Neuron (in vitro differentiated cells): ENCODE results near the gene NOXO1.

Experiments
- H2AFZ ChIP-seq: one replicate; pipeline ENCODE4 v1.6.1; 2013; ENCODE audit warnings: low read depth, mild to moderate bottlenecking, inconsistent platforms, low read length, moderate library complexity
- H3K27me3 ChIP-seq: one replicate; pipeline ENCODE4 v1.6.1; 2013; ENCODE audit warnings: low read length; ENCODE audit not compliant: insufficient read depth
- H3K36me3 ChIP-seq: one replicate; pipeline ENCODE4 v1.6.1; 2013; ENCODE audit warnings: low read length; ENCODE audit not compliant: insufficient read depth
- H3K4me1 ChIP-seq: one replicate; pipeline ENCODE4 v1.6.1; 2013; ENCODE audit warnings: low read length; ENCODE audit not compliant: insufficient read depth
- H3K4me3 ChIP-seq: 2 replicates; pipeline ENCODE4 v1.5.1; 2013; ENCODE audit warnings: mild to moderate bottlenecking, low read length, moderate library complexity
- H3K9me3 ChIP-seq: one replicate; pipeline ENCODE4 v1.6.1; 2013; ENCODE audit warnings: low read length

NOXO1 gene

DNA sequence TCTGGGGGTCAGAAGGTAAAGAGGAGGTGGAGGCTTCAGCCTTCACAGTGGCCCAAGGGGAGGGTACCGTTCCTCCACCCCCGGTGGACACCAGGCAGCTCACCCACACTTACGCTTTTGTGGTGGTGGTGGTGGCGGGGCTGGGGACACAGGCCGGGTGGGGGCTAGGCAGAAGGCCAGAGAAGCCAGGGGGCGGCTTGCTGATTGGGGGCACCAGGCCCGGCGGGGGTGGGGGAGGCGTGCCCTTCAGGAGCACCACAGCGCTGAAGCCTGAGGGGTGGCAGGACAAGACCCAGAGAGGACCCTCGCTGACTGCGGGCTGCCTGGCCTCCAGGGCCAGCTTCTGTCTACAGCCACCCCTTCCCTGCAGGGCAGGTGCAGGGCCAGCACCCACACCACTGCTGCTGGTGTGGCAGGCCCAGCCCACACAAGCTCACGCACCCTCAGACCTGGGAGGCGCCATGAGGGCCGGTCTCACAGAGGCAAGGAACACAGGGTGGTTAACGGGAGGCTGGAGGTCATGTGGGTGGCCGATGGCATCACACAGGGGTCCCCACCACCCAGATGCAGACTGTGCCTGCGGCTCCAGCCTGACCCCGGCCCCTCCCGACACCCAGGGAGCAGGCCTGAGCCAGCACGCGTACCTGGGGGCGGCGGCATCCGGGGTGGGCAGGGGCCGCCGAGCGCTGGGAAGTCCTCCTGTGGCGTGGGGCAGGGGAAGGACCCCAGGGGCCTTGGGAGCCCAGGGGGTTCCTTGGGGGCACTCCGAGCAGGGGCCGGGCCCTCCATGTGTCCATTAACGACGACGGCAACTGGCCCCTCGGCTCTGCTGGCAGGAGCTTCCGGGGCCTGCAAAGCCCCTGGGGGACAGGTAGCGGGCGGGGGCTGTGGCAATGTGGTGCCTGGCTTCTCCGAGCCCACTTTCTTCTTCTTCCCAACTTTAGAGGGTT lies 17.9 kb upstream of the NOXO1 start:
- Histone ChIP-seq H3K4me1 (peaks cover 5% of the 10 kb centered on the region), H3K9me3 (no peaks in the 10 kb centered on the region), H3K36me3 (peaks cover 63% of the 10 kb centered on the region), H3K4me3 (no peak overlapping the region), H3K27me3 (no peaks in the 10 kb centered on the region), H2AFZ (no peak overlapping the region)

DNA sequence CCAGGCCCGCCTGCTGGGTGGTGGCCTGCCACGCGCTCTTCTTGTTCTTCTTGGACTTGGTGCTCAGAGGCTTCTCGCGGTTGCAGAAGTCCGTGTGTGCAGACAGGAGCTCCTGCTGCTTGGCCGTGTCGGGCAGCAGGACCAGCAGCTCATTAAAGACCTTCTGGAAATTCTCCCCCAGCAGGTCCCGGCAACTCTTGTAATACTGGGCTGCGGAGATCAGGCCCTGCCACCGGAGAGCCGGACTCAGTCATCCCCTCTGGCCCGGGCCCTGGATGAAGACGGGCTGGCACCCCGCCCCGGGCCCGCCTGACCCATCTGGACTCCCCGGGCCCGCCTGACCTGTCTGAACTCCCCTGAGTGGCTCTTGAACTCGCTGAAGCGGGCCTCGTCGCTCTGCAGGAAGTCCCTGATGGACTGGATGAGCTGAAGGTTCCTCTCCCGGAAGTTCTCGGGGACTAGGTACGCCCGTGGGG lies 17.1 kb upstream of the NOXO1 start:
- H3K27me3 ChIP-seq = peaks cover under 1% of the 10 kb centered on the region
- H3K4me1 ChIP-seq = no peaks in the 10 kb centered on the region
- H3K4me3 ChIP-seq = no peak overlapping the region
- H2AFZ ChIP-seq = no peak overlapping the region
- no peaks in the 10 kb centered on the region for H3K9me3 ChIP-seq
- H3K36me3 ChIP-seq = peaks cover 61% of the 10 kb centered on the region

DNA sequence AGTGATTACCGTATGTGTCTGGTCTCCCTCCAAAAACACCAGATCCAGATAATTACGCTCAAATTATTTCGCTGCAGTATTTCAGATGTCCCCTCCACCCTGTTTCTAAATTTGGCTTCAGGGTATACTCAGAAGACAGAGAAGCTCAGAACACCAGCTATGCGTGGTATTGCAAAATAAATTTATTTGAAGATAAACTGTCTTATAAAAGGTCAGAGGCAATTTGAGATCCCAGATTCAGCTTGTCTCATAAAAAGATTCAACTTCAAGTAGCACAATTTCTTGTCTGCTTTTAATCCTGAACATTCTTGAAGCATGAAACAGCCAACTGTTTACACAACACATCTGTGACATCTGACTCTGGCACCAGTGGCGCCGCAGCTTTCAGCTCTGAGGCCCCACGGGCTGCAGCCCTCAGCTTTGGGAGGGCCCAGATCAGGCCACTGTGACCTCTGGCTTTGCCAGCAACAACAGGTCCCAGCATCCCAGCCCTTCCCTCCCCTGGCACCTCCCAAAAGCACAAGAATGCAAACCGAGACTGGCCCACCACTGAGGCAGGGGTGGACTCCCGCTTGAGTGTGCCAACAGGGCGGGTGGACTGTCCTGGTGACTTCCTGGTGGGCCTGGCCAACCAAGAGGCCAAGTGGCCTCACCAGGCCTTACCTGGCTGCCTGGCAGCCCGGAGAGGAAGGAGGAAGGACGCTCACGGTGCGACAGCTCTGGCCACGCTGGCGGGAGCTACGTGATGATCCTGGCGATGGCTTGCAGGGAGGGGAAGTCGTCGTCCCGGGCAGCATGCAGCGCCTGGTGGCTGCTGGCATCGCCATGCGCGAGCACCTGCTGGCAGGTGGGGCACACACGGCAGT lies 16.5 kb upstream of the NOXO1 start:
- Histone ChIP-seq H3K4me1 (no peaks in the 10 kb centered on the region), H3K4me3 (no peak overlapping the region), H3K9me3 (no peaks in the 10 kb centered on the region), H3K27me3 (peaks cover 5% of the 10 kb centered on the region), H2AFZ (no peak overlapping the region), H3K36me3 (peaks cover 55% of the 10 kb centered on the region)

DNA sequence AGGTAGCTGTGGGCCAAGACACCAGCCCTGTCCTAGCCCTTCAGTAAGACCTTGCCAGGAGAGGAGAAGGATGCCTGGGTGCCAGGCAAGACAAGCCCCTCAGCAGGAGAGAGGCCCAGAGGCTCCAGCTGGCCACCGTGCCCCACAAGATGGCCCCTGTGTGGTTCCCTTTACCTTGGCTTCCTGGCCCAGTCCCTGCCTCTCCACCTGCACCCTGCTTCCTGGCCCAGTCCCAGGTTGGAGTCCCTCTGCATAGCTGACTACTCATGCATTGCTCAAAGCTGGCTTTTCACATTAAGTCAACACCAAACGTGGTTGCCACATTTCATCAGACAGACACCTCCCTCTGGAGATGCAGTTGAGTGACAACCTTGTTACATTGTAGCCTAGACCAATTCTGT lies 12.5 kb upstream of the NOXO1 start:
- no peak overlapping the region for H3K4me3 ChIP-seq
- peaks cover 10% of the 10 kb centered on the region for H3K4me1 ChIP-seq
- H3K36me3 ChIP-seq = peaks cover 17% of the 10 kb centered on the region
- H3K27me3 ChIP-seq = peaks cover 30% of the 10 kb centered on the region
- H2AFZ ChIP-seq = no peak overlapping the region
- H3K9me3 ChIP-seq = no peaks in the 10 kb centered on the region

DNA sequence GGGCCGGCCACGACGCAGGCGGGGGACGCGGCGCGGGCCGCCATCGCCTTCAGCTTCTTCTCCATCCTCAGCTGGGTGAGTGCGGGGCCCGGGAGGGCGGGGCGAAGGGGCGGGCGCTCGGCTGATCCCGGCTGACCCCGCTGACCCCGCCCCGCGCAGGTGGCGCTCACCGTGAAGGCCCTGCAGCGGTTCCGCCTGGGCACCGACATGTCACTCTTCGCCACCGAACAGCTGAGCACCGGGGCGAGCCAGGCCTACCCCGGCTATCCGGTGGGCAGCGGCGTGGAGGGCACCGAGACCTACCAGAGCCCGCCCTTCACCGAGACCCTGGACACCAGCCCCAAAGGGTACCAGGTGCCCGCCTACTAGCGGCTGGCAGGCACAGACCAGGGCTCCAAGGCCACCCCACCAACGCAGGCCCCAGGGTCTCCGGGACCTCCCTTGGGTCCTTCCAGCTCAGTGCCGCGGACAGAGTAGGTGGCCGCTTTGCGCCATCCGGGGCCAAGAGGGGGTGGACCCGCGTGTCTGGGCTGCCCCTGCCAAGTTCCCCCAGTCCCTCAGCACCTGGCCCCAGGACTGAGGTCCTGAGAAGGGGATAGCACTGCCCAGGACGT lies 11.5 kb upstream of the NOXO1 start:
- Histone ChIP-seq H3K4me1 (peaks cover 10% of the 10 kb centered on the region), H3K4me3 (no peak overlapping the region), H3K27me3 (peaks cover 30% of the 10 kb centered on the region), H2AFZ (no peak overlapping the region), H3K9me3 (no peaks in the 10 kb centered on the region), H3K36me3 (peaks cover 9% of the 10 kb centered on the region)

DNA sequence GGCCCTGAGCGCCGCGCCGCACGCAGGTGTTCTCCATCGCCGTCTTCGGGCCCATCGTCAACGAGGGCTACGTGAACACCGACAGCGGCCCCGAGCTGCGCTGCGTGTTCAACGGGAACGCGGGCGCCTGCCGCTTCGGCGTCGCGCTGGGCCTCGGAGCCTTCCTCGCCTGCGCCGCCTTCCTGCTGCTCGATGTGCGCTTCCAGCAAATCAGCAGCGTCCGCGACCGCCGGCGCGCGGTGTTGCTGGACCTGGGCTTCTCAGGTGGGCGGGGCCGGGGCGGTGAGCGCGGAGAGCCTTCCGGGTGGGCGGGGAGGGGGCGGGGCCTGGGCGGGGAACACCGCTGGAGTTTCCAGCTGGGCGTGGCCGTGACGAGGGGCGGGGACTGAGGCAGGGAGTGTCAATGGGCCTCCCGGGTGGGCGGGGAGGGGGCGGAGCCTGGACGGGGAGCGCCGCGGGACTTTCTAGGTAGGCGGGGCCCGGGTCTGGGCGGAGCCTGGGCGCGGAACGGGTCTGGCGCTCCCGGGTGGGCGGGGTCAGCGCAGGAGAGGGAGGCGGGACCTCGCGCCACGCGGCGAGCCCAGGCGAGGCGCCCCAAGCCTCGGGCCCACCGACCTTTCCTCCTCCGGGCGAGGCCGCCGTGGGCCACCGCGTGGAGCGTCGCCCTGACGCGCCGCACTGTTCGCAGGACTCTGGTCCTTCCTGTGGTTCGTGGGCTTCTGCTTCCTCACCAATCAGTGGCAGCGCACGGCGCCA lies 10.9 kb upstream of the NOXO1 start:
- no peak overlapping the region for H2AFZ ChIP-seq
- peak overlapping the region; percentile 31 for H3K4me3 ChIP-seq
- peaks cover 30% of the 10 kb centered on the region for H3K27me3 ChIP-seq
- H3K9me3 ChIP-seq = no peaks in the 10 kb centered on the region
- peaks cover 10% of the 10 kb centered on the region for H3K4me1 ChIP-seq
- H3K36me3 ChIP-seq = peaks cover 5% of the 10 kb centered on the region

DNA sequence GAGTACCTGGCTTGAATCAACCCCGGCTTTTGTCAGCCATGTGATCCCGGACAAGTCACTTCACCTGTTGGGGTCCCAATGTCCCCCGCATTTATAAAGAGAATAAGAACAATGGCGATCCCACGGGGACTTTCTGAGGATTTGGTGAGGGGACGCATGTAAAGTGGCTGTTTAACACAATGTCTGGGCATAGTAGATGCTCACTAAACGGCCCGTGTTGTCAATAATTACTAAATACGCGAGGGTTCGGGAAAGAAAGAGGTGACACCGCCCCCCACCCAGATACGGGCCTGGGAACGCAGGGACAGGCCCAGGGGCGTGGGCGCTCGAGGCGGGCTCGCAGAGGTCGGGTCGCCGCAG lies 10.3 kb upstream of the NOXO1 start:
- Histone ChIP-seq H3K4me1 (peaks cover 10% of the 10 kb centered on the region), H2AFZ (no peak overlapping the region), H3K36me3 (peaks cover 5% of the 10 kb centered on the region), H3K9me3 (no peaks in the 10 kb centered on the region), H3K4me3 (peak overlapping the region; percentile 31), H3K27me3 (peaks cover 30% of the 10 kb centered on the region)

DNA sequence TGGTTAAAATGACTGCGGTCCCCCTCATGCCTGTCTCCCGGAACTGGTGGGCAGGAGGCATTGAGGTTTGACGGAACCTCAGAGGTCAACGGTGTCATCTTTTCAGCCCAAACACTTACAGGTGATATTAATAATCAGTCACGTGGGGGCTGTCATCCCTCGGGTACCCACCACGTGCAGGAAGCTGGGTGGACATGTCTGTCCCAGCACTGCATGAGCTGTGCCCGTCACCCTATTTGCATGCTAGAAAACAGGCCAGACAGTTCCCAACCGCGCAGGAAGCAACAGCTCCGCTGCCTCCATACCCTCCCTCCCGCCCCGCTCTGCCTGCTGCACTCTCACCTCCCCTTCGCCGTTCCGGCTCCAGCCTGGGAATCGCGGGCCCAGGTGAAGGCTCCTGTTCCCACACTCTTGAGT lies 9.9 kb upstream of the NOXO1 start:
- Histone ChIP-seq H3K27me3 (peaks cover 30% of the 10 kb centered on the region), H3K36me3 (peaks cover 9% of the 10 kb centered on the region), H3K4me1 (peaks cover 10% of the 10 kb centered on the region), H3K4me3 (peak overlapping the region; percentile 35), H3K9me3 (no peaks in the 10 kb centered on the region), H2AFZ (no peak overlapping the region)

DNA sequence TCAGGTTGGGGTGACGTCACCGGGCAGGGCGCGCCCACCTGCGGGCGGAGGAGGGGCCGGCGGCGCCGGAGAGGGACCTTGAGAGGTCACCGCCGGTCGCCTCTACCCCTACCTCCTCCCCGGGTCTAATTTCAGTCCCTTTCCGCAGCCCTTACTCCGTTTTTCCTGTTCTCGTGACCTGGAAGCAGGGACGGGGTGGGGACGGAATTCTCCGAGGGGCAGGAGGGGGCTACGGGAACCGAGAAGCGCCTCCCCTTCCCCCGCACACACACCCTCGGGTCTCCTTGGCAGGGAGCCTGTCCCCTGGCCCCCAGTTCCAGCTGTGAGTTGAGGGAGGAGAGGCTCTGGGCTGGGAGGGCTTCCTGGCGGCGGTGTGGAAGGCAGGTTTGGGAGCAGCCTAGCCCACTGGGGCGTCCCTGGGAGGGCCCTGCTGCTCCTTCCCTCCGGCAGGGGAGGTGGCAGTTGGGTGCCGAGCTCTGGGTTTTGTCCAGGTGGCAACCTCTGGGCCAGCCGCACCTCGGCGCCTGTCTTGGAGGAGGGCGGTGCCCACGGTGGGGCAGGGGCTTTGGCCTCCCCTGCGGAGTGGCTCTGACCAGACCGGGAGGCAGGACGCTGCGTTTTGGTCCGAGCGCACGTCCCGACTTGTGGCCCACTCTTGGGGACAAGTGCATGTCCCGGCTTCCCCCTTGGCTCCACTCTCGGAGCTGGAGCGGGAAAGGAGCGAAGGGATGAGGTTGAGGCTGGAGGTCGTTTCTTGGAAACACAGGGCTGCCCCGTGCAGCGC lies 9.3 kb upstream of the NOXO1 start:
- Histone ChIP-seq H2AFZ (no peak overlapping the region), H3K4me1 (peaks cover 12% of the 10 kb centered on the region), H3K27me3 (peaks cover 30% of the 10 kb centered on the region), H3K9me3 (no peaks in the 10 kb centered on the region), H3K4me3 (peak overlapping the region; percentile 35), H3K36me3 (peaks cover 14% of the 10 kb centered on the region)

DNA sequence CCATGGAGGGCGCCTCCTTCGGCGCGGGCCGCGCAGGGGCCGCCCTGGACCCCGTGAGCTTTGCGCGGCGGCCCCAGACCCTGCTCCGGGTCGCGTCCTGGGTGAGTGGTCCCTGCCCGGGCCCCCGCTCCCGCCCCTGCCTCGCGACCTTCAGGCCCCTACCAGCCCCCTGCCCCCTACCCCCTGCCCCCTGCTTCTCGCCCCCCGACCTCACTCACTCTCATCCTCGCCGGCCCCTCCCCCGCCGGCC lies 8.8 kb upstream of the NOXO1 start:
- no peak overlapping the region for H2AFZ ChIP-seq
- H3K36me3 ChIP-seq = peaks cover 14% of the 10 kb centered on the region
- H3K4me1 ChIP-seq = peaks cover 17% of the 10 kb centered on the region
- peak overlapping the region; percentile 35 for H3K4me3 ChIP-seq
- no peaks in the 10 kb centered on the region for H3K9me3 ChIP-seq
- H3K27me3 ChIP-seq = peaks cover 30% of the 10 kb centered on the region

DNA sequence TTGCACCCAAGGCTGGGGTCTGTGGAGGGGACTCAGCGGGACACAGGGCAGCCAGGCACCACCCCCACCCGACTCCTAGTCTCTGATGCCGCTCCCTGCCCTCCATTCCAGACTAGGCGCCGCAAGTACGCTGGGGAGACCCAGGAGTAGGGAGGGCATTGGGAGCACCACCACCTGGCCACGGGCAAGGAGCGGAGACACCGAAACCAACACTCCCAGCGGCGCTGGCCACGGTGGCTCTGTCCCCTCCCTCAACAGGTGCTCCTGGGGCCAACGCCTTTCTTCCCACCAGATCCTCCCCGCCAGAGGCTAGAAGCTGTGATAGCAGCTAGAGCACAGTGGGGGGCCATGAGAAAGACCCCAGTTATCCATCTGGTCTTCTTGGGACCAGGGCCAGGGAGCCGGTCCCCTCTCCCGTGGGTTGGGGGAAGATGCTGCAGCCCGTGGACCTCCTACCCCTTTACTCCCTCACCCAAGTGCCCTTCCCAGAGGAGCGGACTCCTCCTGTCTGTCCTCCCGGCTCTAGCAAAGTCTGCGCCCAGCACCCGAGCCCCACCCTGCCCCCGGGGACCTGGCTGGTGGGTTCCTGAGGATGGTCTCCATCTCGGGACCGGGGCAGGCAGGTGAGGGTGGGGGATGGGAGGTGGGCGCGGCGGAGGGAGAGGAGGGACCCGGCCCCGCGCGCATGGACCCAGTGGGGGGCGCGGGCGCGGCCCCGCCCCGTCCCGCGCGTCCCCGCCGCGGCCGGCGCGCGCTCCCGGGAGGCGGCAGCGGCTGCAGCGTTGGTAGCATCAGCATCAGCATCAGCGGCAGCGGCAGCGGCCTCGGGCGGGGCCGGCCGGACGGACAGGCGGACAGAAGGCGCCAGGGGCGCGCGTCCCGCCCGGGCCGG lies 8.2 kb upstream of the NOXO1 start, which contains the start of gene SYNGR3:
TSS of gene SYNGR3 (plus strand) at position 762 of the 892 bp plus-strand sequence. CDS start 133 bp downstream, outside the sequence.
- Histone ChIP-seq H3K4me3 (peak within 1 kb of the TSS; percentile 35), H3K36me3 (peaks cover 14% of the 10 kb centered on the region), H3K4me1 (peaks cover 22% of the 10 kb centered on the region), H2AFZ (no peak within 1 kb of the TSS), H3K27me3 (peaks cover 30% of the 10 kb centered on the region), H3K9me3 (no peaks in the 10 kb centered on the region)
